ENCODE data around the gene CUEDC2. TPM values are rescaled to one million over a fixed set of nuclear protein-coding genes. Genes with fewer than 3 reads are reported as not detected.

The CUEDC2 gene
- total RNA-seq, 4 donors from 2014 or later = 86.4 to 195 (median 131) TPM

DNA sequence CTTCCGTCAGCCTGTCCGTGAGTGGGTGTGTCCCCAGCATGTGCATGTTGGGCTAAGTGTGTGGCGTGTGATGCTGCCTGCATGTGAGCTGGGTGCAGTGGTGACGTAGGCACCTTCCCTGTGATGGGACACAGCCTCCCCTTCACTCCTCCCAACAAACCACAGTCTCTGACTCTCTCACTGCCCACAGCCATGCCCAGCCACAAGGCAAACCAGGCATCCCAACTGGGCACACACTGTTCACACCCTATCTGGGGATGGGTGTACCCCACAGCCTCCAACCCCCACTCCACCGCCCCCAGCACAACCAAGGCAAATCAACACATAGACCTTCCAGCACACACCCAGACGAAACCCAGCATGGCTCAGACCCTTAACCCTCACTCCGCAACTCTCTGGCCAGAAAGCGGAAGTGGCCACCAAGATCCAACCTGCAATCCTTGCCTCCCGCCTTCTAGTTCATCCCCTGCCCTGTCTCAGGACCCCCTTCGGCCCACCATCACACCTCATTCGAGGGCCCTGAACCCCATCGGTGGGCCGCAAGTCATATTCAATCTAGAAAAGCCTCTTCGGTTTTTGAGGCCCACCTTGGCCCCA is 24.1 kb downstream of the CUEDC2 start:
- H3K4me1 ChIP-seq = peaks cover 0 to 30% (median 12%) of the 10 kb centered on the region in 4 donors
- WGBS, 2 donors = 41 to 45% methylated on average over 10 to 14 of the region's 14 CpGs
- H3K27me3 ChIP-seq = peaks cover 0 to 64% of the 10 kb centered on the region in 2 donors

DNA sequence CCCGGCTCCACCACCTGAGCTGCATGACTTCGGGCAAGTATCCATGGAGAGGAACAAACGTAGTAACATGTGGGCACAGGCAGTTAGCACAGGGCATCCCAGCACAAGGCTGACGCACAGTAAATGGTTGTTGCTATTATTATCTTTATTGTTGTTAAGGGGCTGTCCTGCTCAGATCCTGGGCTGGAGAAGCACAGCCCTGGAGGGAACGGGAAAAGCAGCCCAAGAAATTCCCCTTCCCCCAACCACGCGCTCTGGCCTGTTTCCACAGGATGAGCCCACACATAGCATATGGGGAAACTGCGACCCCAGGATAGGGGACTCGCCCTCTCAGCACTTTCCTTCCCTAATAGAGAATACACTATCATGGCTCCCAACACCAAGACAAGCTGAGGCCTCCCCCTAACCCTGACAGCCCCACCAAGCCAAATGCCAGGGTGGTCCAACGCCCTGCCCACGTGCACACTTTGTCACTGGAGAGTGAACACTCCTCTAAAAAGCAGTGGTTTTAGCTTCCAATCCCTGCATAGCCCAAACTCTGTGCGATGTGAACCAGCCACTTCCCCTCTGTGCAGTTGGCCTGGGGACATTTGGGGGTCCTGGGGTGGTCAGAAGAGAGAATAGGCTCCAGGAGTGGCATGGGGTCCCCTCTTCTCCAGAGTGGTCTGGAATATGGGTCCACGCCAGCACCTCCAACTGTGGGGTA is 24.8 kb downstream of the CUEDC2 start:
- DNase-seq (ENCODE audit: low spot score in 2 of 2) = no peak
- Histone ChIP-seq H3K4me1 (peaks cover 0 to 30% (median 12%) of the 10 kb centered on the region in 4 donors), H3K36me3 (peaks cover 0 to 9% (median 0%) of the 10 kb centered on the region in 3 donors), H3K9me3 (no peaks in the 10 kb centered on the region), H3K4me3 (no peak overlapping the region), H3K27ac (no peak overlapping the region), H3K27me3 (peaks cover 0 to 58% of the 10 kb centered on the region in 2 donors)
- WGBS, 2 donors = 71 to 75% methylated on average over 12 to 13 of the region's 13 CpGs
- no peak for TF ChIP-seq EP300 (IDR thresholded peaks at IDR 0.05)
- TF ChIP-seq, protein P1, sequence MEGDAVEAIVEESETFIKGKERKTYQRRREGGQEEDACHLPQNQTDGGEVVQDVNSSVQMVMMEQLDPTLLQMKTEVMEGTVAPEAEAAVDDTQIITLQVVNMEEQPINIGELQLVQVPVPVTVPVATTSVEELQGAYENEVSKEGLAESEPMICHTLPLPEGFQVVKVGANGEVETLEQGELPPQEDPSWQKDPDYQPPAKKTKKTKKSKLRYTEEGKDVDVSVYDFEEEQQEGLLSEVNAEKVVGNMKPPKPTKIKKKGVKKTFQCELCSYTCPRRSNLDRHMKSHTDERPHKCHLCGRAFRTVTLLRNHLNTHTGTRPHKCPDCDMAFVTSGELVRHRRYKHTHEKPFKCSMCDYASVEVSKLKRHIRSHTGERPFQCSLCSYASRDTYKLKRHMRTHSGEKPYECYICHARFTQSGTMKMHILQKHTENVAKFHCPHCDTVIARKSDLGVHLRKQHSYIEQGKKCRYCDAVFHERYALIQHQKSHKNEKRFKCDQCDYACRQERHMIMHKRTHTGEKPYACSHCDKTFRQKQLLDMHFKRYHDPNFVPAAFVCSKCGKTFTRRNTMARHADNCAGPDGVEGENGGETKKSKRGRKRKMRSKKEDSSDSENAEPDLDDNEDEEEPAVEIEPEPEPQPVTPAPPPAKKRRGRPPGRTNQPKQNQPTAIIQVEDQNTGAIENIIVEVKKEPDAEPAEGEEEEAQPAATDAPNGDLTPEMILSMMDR (IDR thresholded peaks at IDR 0.05) = no peak
- TF ChIP-seq POLR2A (IDR thresholded peaks at IDR 0.05) = no peak

More for the DNA sequence above, 24.1 kb downstream of the CUEDC2 start:
- Histone ChIP-seq H3K4me3 (peak overlapping the region in 3 of 4 donors; percentile 5 to 49 (median 13)), H3K9me3 (no peaks in the 10 kb centered on the region), H3K36me3 (peaks cover 0 to 3% (median 0%) of the 10 kb centered on the region in 3 donors), H3K27ac (peak overlapping the region in 1 of 4 donors; percentile 50)
- TF ChIP-seq EP300 (IDR thresholded peaks at IDR 0.05) (no peak), POLR2A (IDR thresholded peaks at IDR 0.05) (no peak)
- TF ChIP-seq, protein P1 (IDR thresholded peaks at IDR 0.05) = no peak
- no peak for DNase-seq (ENCODE audit: low spot score in 2 of 2)

DNA sequence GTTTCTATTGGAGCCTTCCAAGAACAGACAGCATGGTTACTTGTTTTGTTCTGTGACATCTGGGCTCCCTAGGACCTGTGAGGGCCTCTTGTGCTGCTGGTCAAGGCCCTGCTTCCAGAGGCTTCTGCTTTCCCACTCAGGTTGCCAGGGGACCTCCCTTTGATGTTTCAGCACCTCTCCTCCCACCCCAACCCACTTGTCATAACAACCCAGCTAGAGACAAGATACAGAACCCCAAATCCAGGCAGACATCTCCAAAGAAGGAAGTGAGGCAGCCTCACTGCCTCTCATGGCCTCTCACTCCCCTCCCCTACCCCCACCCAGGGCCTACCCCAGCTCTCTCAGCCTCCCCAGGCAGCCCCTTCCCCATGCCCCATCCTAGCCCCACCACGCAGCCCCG is 25.6 kb downstream of the CUEDC2 start:
- Histone ChIP-seq H3K4me1 (peaks cover 0 to 30% (median 12%) of the 10 kb centered on the region in 4 donors), H3K27ac (no peak overlapping the region), H3K27me3 (peaks cover 0 to 50% of the 10 kb centered on the region in 2 donors), H3K36me3 (peaks cover 0 to 17% (median 3%) of the 10 kb centered on the region in 3 donors), H3K4me3 (no peak overlapping the region), H3K9me3 (no peaks in the 10 kb centered on the region)
- DNase-seq (ENCODE audit: low spot score in 2 of 2) = no peak
- WGBS, 2 donors = 88 to 100% methylated on average over 2 of the region's 2 CpGs
- TF ChIP-seq EP300 (IDR thresholded peaks at IDR 0.05) = no peak
- no peak for TF ChIP-seq POLR2A (IDR thresholded peaks at IDR 0.05)
- TF ChIP-seq, protein P1 (IDR thresholded peaks at IDR 0.05) = no peak

DNA sequence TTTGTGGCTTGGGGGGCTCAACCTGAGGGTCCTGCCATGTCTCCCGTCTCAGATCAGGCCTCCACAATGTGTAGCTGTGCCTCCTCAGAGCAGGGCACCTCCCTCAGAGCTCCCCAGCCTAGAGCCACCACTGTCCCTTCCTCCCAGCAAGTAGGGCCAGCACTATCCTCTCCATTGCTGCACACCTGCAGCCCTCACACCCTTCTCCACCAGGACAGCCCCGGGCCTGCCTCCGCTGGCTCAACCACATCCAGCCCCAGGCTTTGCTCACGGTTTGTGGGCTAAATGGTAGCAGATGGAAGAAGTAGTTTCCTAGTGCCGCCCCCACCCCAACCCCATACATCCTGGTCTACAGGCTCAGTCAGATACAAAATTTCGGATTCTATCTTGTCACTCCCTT is 26.7 kb downstream of the CUEDC2 start:
- Histone ChIP-seq H3K36me3 (peaks cover 0 to 29% (median 11%) of the 10 kb centered on the region in 3 donors), H3K9me3 (no peaks in the 10 kb centered on the region), H3K4me3 (no peak overlapping the region), H3K27me3 (peaks cover 0 to 38% of the 10 kb centered on the region in 2 donors), H3K27ac (no peak overlapping the region), H3K4me1 (peaks cover 0 to 26% (median 11%) of the 10 kb centered on the region in 4 donors)
- no peak for TF ChIP-seq POLR2A (IDR thresholded peaks at IDR 0.05)
- TF ChIP-seq, protein P1 (IDR thresholded peaks at IDR 0.05) = no peak
- TF ChIP-seq EP300 (IDR thresholded peaks at IDR 0.05) = no peak
- WGBS, 2 donors = 70 to 83% methylated on average over 6 of the region's 6 CpGs
- DNase-seq (ENCODE audit: low spot score in 2 of 2) = no peak

DNA sequence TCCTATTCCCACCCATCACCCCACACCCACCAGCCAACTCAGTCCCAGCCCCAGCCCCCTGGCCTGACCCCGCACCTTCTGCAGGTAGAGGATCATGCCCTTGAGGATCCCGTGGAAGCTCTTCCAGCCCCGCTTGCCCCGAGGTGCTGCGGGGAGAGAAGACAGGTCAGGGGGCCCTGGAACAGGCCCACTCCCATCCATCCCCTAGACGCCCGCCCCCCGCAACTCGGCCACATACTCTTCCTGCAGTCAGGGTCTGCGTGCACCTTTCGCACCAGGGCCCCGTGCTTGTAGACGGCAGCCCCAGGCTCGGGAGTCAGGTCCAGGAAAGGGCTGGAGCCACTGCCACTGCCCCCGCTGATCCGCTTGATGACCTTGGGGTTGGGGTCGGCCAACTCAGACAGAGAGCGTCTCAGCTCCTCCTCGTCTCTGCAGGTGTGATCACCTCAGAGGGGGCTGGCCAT is 27.2 kb downstream of the CUEDC2 start:
- H3K9me3 ChIP-seq = no peaks in the 10 kb centered on the region
- DNase-seq (ENCODE audit: low spot score in 2 of 2) = no peak
- H3K4me1 ChIP-seq = peaks cover 0 to 24% (median 9%) of the 10 kb centered on the region in 4 donors
- H3K4me3 ChIP-seq = no peak overlapping the region
- no peak for TF ChIP-seq EP300 (IDR thresholded peaks at IDR 0.05)
- TF ChIP-seq, protein P1 (IDR thresholded peaks at IDR 0.05) = no peak
- TF ChIP-seq POLR2A (IDR thresholded peaks at IDR 0.05) = no peak
- H3K27ac ChIP-seq = no peak overlapping the region
- H3K36me3 ChIP-seq = peaks cover 0 to 34% (median 11%) of the 10 kb centered on the region in 3 donors
- H3K27me3 ChIP-seq = peaks cover 0 to 33% of the 10 kb centered on the region in 2 donors
- 79 to 80% methylated on average over 17 to 19 of the region's 19 CpGs for WGBS, 2 donors

All from tibial nerve (tissue), 4 donors.